Measurements from ENCODE around the gene ANKRD52.

GRCh38 chr12:56212361-56212760, 45.8 kb downstream of the ANKRD52 start:
- no peak for TF ChIP-seq OSR1 (CRISPR knock-in tag; IDR thresholded peaks at IDR 0.05)
- TF ChIP-seq ARNTL (CRISPR knock-in tag; IDR thresholded peaks at IDR 0.05; ENCODE audit: borderline replicate concordance, low read depth) = no peak

All from SK-N-SH treated with all-trans-retinoic acid at 6 μM for 48 hours (cell line).